ENCODE measurements around the gene SGF29. TPM values are rescaled to one million over a fixed set of nuclear protein-coding genes. Genes with fewer than 3 reads are reported as not detected.

Gene SGF29
- polyA plus RNA-seq, 3 donors = 14.0 to 24.3 (median 18.8) TPM

GRCh38 chr16:28514246-28514645 is 39.5 kb upstream of the SGF29 start:
- no peak overlapping the region for H3K27ac ChIP-seq (ENCODE audit: low read depth in 1 of 2, low read length in 2 of 2)
- H3K4me3 ChIP-seq (replicated peaks in 1 of 3; ENCODE audit: low read depth in 2 of 3, low read length in 3 of 3) = no peak overlapping the region
- Mint-ChIP-seq H3K36me3 (no peaks in the 10 kb centered on the region), H3K4me3 (no peak overlapping the region), H3K27me3 (ENCODE audit: low read depth in 3 of 3) (peaks cover 0 to 4% (median 0%) of the 10 kb centered on the region in 3 donors), H3K27ac (no peak overlapping the region), H3K4me1 (peaks cover 7% of the 10 kb centered on the region), H3K9me3 (no peaks in the 10 kb centered on the region)
- H3K4me1 ChIP-seq (ENCODE audit: control insufficient read depth in 1 of 2, insufficient read depth in 2 of 2, low read length in 2 of 2) = peaks cover 0 to 7% of the 10 kb centered on the region in 2 donors
- no peak overlapping the region for H3K9ac ChIP-seq (ENCODE audit: insufficient read depth, low read length, poor library complexity, severe bottlenecking)
- H4K20me1 ChIP-seq (ENCODE audit: insufficient read depth, low read length) = no peaks in the 10 kb centered on the region
- H3K79me2 ChIP-seq (ENCODE audit: insufficient read depth, low read length) = no peaks in the 10 kb centered on the region
- no peak overlapping the region for H3K4me2 ChIP-seq (replicated peaks; ENCODE audit: extremely low read depth, low read length, poor library complexity, severe bottlenecking)
- no peaks in the 10 kb centered on the region for H3K9me3 ChIP-seq (replicated peaks in 1 of 2; ENCODE audit: control insufficient read depth in 1 of 2, insufficient read depth in 1 of 2, low read length in 2 of 2)
- 98% methylated on average over 7 of the region's 7 CpGs for WGBS (ENCODE audit: insufficient coverage)
- no peak overlapping the region for H2AFZ ChIP-seq (ENCODE audit: insufficient read depth, low read depth, low read length, poor library complexity, severe bottlenecking)
- no peaks in the 10 kb centered on the region for H3K27me3 ChIP-seq (ENCODE audit: control insufficient read depth in 2 of 2, insufficient read depth in 2 of 2, low read length in 2 of 2)
- TF ChIP-seq CTCF (IDR thresholded peaks at IDR 0.05) = no peak
- intact Hi-C loops (cut with micrococcal nuclease) = no loop called here
- DNase-seq = no peak
- no peaks in the 10 kb centered on the region for H3K36me3 ChIP-seq (replicated peaks in 1 of 2; ENCODE audit: control insufficient read depth in 1 of 2, insufficient read depth in 2 of 2, low read length in 2 of 2)

GRCh38 chr16:28520672-28521071 is 33.0 kb upstream of the SGF29 start:
- Histone ChIP-seq H2AFZ (ENCODE audit: insufficient read depth, low read depth, low read length, poor library complexity, severe bottlenecking) (no peak overlapping the region), H3K4me1 (ENCODE audit: control insufficient read depth in 1 of 2, insufficient read depth in 2 of 2, low read length in 2 of 2) (peaks cover 14% of the 10 kb centered on the region in 2 donors), H3K36me3 (replicated peaks in 1 of 2; ENCODE audit: control insufficient read depth in 1 of 2, insufficient read depth in 2 of 2, low read length in 2 of 2) (no peaks in the 10 kb centered on the region), H3K9me3 (replicated peaks in 1 of 2; ENCODE audit: control insufficient read depth in 1 of 2, insufficient read depth in 1 of 2, low read length in 2 of 2) (no peaks in the 10 kb centered on the region), H3K27me3 (ENCODE audit: control insufficient read depth in 2 of 2, insufficient read depth in 2 of 2, low read length in 2 of 2) (no peaks in the 10 kb centered on the region), H3K9ac (ENCODE audit: insufficient read depth, low read length, poor library complexity, severe bottlenecking) (no peak overlapping the region), H3K27ac (ENCODE audit: low read depth in 1 of 2, low read length in 2 of 2) (no peak overlapping the region), H4K20me1 (ENCODE audit: insufficient read depth, low read length) (no peaks in the 10 kb centered on the region), H3K4me2 (replicated peaks; ENCODE audit: extremely low read depth, low read length, poor library complexity, severe bottlenecking) (no peak overlapping the region), H3K4me3 (replicated peaks in 1 of 3; ENCODE audit: low read depth in 2 of 3, low read length in 3 of 3) (no peak overlapping the region), H3K79me2 (ENCODE audit: insufficient read depth, low read length) (no peaks in the 10 kb centered on the region)
- Mint-ChIP-seq H3K36me3 (no peaks in the 10 kb centered on the region), H3K4me1 (peaks cover 23% of the 10 kb centered on the region), H3K9me3 (no peaks in the 10 kb centered on the region), H3K27ac (peak overlapping the region in 3 of 7 donors; percentile 6 to 72 (median 62)), H3K27me3 (ENCODE audit: low read depth in 3 of 3) (peaks cover 0 to 8% (median 0%) of the 10 kb centered on the region in 3 donors), H3K4me3 (no peak overlapping the region)
- WGBS (ENCODE audit: insufficient coverage) = 85% methylated on average over 3 of the region's 7 CpGs
- DNase-seq = no peak
- no peak for TF ChIP-seq CTCF (IDR thresholded peaks at IDR 0.05)
- intact Hi-C loops (cut with micrococcal nuclease) = no loop called here

Data from CD14-positive monocyte (primary cell).